Stimulated activated CD4-positive, alpha-beta T cell treated with anti-CD3 and anti-CD28 coated beads, Interleukin-1b, Interleukin-23, amount 100 ng/mL, for 4 hours (primary cell): ENCODE data around the gene IFIT3.
"Not testable (repeated sequence)": the region's sequence is repeated elsewhere in the genome, so short reads cannot be mapped to it uniquely, and the experiment has no call there.

Experiments
- DNase-seq, 2 donors: peaks; one replicate each; pipeline ENCODE4 v3.0.0-alpha.2; 2020; ENCODE audit warnings: low read depth in 2 of 2

IFIT3 gene

DNA sequence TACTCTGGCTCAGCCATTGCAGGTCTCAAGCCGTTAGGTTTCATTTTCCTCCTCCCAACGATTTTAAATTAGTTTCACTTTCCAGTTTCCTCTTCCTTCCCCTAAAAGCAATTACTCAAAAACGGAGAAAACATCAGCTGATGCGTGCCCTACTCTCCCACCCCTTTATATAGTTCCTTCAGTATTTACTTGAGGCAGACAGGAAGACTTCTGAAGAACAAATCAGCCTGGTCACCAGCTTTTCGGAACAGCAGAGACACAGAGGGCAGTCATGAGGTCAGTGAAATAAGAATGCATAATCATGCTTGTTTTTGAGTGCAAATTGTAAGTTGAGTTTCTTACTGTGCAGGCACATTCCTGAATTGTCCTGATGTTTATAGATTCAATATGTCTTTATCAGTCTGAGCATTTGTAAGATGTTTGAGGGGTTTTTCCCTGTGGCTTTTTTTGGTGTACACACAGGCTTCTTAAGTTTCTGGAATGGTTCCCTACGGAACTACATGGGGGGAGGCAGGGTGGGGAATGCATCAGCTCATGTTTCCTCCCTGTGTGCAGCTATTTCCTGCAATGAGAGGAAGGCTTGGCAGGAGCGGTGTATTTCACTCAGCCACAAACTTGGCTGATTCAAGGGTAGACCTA lies at the start of gene IFIT3:
Gene IFIT3 (plus strand): TSS at position 195 of the 639 bp plus-strand sequence. CDS start 77 bp downstream, at position 272.
- no peak for DNase-seq

DNA sequence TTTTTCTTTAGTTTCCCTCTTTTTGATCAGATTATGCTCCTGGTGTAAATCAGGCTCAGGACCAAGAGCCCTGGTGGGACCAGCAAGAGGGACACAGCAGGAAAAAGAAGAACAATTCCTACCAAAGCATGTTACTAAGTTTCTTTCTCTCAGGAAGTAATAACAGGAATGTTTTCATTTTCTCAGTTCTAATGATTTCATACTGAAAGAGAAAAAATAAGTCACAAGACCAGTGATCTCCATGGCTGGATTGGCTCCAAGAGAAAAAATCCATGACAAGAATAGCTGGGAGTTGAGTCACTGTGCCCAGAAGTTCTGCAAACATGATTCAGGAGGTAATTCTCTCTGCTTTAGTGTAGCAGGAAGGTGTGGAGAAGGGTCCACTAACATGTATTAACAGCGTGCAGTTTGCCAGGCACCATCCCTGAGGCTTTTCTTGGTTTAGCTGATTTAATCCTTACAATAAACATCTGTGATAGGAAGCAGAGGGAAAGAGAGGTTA lies 49.7 kb upstream of the IFIT3 start:
- DNase-seq: no peak

DNA sequence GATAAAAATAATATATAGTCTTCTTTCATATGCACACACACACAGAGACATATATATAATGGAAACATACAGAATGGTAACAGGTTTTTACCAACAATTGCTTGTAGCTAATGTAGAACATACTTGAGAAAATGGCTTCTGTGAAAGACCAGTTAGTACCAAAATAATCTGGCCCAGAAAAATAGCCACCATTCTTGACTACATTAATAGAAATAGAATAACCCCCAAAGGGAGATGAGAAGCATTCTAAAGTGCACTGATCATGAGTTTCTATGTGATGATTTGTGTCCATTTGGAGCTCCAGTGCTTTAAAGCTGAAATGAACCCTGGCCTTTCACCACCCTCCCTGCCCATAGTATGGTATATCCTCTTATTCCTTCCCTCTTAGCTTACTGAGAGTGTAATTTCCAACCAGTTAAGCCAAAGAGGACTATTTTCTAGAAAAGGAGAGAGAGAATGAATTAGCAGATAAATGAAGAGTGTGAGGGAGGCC lies 48.9 kb upstream of the IFIT3 start:
- no peak for DNase-seq

DNA sequence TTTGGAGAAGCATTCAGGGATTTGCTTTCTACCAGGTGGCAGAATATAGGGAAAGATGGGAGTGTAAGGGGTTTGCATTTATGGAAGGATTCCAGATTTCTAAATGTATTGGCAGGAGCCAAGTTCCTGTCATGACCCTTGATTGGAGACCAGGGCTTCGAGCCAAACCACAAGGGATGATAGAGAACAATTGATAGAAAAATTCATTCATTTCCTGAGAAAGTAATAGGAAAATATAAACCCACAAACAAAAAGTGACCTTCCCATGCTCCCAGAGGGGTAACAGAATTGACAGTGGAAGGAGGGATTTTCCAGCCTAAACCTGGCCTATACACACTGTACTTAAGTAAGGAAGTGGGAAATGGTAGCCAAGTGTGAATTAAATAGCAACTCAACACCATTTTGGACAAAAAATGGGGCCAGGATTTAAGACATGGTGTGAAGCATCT lies 48.4 kb upstream of the IFIT3 start:
- DNase-seq: no peak

DNA sequence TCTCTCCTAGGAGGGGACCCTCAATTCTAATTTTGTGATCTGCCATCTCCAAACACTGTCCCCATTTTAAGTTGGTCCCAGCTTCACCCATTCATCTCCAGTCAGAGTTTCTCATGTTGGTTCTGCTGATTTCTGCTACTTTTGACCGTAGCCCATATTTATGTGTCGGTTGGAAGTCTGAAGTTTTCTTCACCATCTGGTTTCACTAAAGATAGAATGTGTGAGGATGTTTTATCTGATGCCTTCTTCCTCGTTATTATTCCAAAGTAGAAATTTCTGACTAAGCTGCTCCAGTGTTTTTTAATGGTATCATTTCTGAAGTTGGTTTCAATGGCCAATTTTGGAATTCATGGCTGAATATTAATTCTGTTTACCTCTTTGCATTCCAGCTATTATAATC lies 47.3 kb upstream of the IFIT3 start:
- DNase-seq: no peak

DNA sequence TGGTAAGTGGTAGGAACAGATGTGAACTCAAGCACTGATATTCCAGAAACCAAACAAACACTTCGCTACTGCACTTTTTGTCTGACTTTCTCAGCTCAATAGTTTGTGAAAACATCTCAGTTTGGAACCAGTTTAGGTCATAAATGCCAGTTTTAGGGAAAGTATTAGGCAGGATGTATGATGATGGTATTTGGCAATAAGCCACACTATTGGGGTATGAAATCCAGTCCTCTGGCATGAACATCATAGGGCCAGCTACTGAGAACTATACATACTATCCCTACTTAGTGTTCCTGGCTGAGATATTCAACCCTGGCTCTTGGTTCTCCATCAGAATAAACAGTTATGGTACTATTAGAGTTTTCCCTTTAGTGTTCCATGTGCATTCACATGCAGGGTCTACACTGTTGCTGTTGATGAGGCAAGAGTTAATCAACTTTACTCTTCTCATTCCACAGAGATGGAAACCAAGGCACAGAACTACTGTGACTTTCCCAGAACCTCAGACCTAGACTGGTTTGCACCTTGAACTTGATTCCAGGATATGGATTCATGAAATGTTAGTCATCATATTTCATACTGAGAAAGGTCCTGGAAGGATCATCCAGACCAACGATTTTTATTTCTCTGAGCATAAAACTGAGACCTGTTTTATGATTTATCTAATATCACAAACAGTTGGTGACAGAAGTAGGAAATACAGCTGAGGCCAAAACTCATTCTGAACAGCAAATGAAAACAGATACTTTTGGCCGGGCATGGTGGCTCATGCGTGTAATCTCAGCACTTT lies 46.0 kb upstream of the IFIT3 start:
- DNase-seq: no peak

GRCh38 chr10:89283025-89283935 lies 44.5 kb upstream of the IFIT3 start:
- no peak for DNase-seq

DNA sequence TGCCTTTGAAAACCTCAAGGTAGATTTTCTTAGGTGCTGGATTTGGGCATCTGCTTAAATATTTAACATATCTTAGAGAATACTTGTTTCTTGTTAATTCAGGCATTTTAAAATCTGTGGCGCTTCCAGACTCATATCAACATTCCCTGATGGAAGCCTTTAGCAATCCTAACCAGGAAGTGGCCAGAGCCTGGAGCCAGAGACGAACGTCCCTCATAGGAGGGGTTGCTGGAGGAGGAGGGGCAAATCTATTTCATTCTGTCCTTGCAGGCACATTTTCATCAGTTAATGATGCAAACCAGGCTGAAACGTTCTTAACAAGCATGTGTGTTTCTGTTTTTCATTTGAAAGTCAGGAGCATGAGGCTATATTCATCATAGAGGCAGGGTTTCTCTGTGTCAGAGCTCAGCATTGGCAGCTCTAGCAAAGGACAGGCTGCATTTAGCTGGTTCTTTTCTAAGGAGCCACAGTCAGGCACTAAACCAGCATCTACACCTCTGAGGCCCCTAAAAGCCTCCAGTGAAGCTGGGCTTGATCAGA lies 43.8 kb upstream of the IFIT3 start:
- DNase-seq: no peak

DNA sequence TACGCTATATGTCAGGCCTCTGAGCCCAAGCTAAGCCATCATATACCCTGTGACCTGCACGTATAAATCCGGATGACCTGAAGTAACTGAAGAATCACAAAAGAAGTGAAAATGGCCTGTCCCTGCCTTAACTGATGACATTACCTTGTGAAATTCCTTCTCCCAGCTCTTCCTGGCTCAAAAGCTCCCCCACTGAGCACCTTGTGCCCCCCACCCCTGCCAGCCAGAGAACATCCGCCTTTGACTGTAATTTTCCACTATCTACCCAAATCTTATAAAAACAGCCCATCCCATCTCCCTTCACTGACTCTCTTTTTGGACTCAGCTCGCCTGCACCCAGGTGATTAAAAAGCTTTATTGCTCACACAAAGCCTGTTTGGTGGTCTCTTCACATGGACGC lies 43.1 kb upstream of the IFIT3 start:
- DNase-seq: not testable (repeated sequence)

DNA sequence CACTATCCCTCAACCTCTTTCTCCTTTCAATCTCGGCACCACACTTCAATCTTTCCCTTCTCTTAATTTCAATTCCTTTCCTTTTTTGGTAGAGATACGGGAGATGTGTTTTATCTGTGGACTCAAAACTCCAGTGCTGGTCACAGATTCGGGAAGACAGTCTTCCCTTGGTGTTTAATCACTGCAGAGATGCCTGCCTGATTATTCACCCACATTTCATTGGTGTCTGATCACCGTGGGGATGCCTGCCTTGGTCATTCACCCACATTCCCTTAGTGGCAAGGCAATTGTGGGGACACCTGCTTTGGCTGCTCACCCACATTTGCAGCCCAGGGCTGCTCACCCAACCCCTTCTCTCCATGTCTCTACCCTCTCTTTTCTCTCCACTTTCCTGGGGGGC lies 42.5 kb upstream of the IFIT3 start:
- not testable (repeated sequence) for DNase-seq

GRCh38 chr10:89294721-89295239 lies 33.0 kb upstream of the IFIT3 start:
- DNase-seq: no peak

GRCh38 chr10:89295597-89295996 lies 32.2 kb upstream of the IFIT3 start:
- DNase-seq: no peak

DNA sequence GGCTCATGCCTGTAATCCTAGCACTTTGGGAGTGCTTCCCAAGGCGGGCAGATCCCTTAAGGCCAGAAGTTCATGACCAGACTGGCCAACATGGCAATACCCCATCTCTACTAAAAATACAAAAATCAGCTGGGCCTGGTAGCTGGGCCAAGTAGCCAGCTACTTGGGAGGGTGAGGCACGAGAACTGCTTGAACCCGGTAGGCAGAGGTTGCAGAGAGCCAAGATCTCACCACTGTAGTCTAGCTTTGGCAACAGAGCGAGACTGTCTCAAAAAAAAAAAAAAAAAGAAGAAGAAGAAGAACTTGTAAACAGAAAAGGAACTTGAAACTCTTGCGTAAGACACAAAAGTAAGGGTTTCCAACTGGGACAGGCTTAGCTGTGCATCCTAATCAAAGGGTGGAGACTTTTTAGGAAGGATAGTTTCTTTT lies 31.6 kb upstream of the IFIT3 start:
- DNase-seq: no peak

GRCh38 chr10:89297356-89297755 lies 30.4 kb upstream of the IFIT3 start:
- no peak for DNase-seq

- no peak for DNase-seq
Observed at GRCh38 chr10:89297791-89298190, 30.0 kb upstream of the IFIT3 start.

- no peak for DNase-seq
Observed at GRCh38 chr10:89299031-89299430, 28.8 kb upstream of the IFIT3 start.

DNA sequence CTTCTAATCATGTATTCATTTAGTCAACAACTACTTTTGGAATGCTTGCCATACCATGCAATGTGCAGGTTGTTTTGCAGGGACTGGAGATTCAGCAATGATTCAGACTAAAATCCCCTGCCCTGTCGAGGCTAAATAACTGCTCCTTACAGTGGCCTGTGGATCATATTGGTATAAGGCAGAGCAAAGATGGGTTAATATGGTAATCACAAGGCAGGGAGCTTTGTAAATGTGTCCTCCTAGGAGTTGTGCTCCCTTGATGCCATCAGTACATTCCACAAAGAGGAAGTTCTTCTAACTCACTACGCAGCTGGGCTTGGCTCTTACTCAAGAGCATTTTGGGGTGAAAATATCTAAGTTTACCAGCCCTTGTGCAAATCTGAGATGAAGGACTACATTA lies 26.6 kb upstream of the IFIT3 start:
- no peak for DNase-seq

- peak in 1 of 2 donors; percentile 2 for DNase-seq
Observed at GRCh38 chr10:89301721-89302445, 25.9 kb upstream of the IFIT3 start, which contains the start of gene IFIT2. IFIT2 (plus strand) TSS chr10:89302046; CDS start chr10:89302124, 78 bp downstream.

DNA sequence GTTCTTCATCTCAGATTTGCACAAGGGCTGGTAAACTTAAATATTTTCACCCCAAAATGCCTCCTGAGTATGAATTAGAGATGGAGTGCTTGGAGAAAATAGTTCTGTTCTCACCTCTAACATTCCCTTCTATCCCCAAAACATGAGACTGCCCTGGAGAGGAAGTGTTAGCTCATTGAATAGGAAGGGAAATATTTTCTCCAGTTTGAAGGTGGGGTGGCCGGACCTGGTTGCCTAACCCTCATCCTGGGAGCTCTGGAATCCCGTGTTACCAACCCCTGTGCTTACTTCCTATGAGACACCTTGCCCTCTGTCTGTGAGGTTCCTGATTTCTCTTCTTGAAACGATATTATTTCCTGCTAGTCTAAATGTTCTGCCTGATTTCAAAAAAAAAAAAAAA lies 25.2 kb upstream of the IFIT3 start:
- DNase-seq: no peak

DNA sequence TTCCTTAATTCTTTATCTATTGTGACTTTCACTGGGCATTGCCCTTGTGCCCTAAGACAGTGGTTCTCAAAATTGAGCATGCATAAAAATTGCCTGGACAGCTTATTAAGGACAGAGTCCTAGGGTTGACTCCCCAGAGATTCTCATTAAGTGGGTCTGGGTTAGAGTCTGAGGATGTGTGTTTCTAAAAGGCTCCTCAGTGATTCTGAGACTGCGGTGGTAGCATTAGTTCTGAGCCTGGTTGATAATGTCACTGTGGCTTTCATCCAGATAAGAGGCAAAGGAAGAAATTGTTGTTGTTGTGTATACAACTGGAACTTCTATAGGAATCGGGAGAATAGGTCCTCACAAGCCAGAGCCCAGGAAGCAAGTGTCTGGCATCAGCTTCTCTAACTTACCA lies 24.6 kb upstream of the IFIT3 start:
- DNase-seq: no peak

GRCh38 chr10:89304026-89304425 lies 23.8 kb upstream of the IFIT3 start:
- DNase-seq: no peak
